Activated naive CD8-positive, alpha-beta T cell treated with anti-CD3 and anti-CD28 coated beads, Interleukin-2, amount 50 U/mL, for 16 hours (primary cell): ENCODE results near the gene KMT2D.

Experiments used
- DNase-seq: peaks from one replicate; pipeline ENCODE4 v3.0.0-alpha.2; 2020; ENCODE audit warnings: low read depth, low spot score

Gene KMT2D

GRCh38 chr12:49033611-49034285 is 26.8 kb downstream of the KMT2D start:
- no peak for DNase-seq

DNA sequence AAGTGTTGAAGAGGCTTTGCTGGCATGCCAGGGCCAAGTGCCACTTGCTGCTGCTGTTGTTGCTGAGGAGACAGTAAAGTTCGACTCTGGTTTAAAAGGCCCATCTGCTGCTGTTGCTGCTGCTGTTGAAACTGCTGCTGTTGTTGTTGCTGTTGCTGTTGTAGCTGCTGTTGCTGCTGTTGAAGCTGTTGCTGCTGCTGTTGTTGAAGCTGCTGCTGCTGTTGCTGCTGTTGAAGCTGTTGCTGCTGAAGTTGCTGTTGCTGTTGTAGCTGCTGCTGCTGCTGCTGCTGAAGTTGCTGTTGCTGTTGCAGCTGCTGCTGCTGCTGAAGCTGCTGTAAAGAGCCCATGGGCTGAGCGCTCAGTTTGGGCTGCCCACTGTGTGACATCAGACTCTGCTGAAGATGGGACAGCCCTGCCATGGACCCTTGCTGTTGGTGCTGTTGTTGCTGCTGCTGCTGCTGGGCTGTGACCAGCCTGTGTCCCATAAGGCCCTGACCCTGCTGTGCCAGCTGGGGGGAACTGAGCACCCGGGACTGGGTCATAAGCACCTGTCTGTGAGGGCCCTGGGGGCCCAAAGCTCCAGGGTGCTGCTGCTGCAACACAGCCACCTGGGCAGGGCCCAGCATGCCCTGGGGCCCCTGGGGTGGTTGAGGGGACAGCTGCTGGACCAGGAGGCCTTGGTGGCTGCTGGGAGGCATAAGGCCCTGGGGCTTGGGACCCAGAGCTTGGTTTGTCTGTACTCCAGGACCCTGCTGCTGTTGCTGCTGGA is 27.7 kb downstream of the KMT2D start:
- no peak for DNase-seq

DNA sequence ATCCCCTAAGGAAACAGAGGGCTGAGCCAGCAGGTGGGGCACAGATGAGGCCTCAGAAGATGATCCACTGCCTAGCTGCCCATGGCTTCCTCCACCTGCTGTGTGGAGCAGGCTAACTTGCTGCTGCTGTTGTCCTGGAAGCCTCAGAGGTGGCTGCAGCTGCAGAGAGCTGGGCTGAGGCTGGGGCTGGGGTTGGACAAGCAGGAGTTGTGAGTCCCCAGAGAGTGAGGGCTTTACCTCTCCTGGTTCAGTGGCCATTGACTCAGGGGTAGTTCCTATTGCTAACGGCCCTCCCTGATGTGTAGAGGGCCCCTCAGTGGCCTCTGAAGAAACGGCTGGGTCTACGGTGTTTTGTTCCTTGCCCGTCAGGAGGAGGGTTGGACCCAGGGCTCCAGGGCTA is 28.3 kb downstream of the KMT2D start:
- DNase-seq = no peak

DNA sequence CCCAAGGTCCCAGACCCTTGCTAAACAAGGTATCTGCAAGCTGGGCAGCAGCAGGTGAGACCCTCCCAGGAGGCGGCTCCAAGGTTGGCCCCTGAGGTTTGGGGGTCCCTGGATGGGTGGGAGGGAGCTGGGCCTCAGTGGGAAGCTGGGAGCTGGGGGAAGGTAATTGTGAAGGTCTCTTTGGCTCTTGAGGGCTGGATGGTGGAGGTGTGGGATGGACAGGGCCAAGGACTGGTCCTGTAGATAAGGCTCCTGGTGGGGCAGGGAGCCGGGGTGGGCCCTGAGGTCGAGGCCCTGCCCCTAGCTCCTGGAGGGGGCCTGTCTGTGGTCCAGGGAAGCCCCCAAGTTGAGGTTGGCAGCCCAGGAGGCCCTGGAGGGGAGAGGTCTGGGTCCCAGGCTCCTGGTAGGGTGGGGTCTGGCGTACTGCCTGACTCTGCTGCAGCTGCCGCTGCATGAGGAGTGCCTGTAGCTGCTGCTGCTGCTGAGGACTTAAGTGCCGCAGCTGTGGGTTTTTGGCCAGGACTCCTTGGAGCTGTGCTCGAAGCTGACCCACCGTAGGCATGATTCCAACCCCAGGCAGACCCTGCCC is 28.9 kb downstream of the KMT2D start:
- no peak for DNase-seq

- DNase-seq = no peak
These were observed 29.7 kb downstream of the KMT2D start for GRCh38 chr12:49030714-49031572.

DNA sequence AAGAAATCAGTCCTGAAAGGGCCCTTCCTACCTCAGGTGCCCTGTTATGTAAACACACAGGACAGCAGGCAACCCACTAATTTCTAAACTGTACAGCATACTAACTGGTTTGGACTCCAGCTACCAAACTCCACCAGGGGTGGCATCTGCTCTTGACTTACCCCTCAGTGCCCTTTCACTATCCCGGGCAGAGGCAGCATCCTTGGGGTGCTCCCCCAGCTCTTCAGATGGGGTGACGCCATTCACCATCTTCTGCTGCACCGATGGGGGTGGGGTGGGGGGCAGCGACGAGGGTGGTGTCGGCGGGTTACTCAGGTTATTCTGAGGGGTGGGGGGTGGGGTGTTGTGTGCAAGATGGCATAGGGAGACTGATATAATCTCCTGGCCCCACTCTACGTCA is 30.5 kb downstream of the KMT2D start:
- DNase-seq = no peak

DNA sequence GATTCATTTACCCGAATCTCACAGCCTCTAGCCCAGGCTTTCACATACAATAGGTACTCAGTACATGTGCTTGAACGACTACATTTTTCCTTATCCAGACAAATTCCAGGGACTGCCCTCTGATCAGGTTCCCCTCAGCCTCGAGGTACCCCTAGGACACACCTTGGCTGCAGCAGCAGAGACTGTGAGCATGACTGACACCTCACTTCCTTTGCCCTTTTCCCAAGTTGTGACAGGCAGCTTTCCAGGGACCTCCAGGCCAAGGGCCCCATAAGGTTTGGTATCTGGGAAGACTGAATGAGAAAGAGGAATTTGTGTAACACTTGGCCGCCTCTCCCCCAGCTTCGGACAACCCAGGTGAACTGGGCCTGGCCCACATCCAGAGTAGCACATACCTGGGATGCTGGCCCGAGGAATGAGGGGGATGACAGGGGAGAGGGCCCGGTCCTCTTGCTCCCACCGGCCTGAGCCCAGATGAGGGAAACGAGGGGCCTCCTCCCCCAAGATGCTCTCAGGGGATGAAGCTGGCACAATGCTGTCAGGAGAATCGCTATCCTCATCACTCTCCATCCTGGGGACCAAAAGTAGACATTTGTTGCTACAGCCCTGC is 31.8 kb downstream of the KMT2D start:
- DNase-seq = no peak

- DNase-seq = no peak
These were observed 32.6 kb downstream of the KMT2D start for GRCh38 chr12:49027846-49028555.

DNA sequence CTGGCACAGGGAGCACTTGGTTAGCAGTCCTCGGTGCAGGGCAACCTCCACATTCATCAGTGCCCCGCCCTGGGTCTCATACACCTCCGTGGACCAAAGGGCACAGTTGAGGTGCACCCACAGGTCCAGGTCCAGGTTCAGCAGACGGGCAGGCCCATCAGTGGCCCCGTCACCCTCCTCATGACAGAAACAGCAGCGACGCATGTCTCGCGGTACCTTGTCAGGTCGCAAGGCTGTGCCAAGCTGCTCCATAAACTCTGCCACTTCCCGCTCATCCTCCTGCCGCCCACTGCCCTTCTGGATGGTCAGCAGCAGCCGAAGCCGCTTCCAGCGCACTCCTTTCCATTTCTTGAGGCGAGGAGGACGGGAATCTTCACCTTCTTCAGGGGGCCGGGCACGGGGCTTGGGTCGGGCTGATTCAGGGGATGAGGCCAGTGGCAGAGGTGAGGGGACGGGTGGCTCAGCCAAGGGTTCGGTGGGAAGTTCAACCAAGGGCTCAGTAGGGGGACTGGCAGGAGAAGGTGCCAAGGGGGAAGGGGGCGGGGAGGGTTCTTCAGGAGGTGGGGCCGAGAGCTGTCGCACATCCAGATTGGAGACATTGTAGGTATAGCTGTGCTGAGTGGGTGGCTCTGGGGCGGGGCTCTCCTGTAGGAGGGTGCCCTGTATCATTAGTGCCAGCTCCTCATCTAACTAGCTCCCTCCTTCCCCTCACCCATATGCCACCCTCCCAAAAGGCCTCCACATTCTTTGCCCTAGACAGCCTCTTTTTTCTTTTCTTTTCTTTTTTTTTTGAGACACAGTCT is 33.7 kb downstream of the KMT2D start:
- no peak for DNase-seq

GRCh38 chr12:49026101-49026500 is 34.5 kb downstream of the KMT2D start:
- DNase-seq = no peak

DNA sequence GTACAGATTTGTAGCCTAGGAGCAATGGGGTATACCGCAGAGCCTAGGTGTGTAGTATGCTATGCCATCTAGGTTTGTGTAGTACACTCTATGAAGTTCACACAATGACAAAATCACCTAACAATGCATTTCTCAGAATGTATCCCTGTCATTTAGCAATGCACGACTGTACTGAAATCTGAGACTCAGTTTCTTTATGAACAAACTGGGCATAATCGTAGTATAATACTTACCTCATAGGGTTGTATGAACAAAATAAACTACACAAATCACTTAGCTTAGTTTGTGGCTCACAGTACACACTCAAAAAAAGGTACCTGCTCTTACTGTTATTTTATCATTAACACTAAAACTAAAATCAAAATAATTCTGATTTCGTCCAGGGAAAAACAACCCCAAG is 35.1 kb downstream of the KMT2D start:
- DNase-seq = no peak

DNA sequence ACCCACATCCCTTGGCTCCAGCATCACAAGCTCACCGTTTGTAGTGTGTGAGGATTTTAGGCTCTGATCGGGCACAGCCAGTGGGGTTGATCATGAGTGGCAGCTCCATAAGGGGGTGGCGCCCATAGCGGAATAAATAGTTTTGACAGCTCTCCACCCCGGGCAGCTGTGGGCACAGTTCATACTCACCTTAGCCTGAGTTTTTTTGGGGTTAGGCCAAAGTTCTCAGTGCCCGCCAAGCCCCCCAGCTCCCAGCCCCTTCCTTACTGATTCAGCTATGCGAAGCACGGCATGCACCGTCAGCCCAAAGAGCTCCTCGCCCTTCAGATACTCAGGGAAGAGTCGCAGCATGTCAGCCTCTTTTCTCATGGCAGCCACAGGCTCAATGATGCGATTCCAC is 36.1 kb downstream of the KMT2D start:
- DNase-seq = no peak

DNA sequence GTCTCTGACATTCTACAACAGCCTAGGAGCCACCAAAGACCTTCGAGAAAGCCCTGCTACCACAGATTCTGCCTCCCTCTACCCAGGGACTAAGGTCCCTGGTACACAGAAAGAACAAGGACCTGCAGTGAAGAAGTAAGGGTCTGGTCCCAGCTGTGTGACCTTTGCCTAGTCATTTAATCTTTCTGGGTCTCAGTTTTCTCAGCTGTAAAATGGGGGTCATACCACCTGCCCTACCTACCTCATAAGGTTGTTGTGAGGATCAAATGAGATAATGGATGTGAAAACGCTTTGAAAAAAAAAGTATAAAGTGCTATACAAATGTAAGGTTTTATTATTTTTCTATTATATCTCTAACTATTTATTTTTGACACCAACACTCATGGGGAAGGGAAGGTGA is 36.8 kb downstream of the KMT2D start:
- no peak for DNase-seq

- DNase-seq = no peak
These were observed 37.9 kb downstream of the KMT2D start for GRCh38 chr12:49022558-49023178.

DNA sequence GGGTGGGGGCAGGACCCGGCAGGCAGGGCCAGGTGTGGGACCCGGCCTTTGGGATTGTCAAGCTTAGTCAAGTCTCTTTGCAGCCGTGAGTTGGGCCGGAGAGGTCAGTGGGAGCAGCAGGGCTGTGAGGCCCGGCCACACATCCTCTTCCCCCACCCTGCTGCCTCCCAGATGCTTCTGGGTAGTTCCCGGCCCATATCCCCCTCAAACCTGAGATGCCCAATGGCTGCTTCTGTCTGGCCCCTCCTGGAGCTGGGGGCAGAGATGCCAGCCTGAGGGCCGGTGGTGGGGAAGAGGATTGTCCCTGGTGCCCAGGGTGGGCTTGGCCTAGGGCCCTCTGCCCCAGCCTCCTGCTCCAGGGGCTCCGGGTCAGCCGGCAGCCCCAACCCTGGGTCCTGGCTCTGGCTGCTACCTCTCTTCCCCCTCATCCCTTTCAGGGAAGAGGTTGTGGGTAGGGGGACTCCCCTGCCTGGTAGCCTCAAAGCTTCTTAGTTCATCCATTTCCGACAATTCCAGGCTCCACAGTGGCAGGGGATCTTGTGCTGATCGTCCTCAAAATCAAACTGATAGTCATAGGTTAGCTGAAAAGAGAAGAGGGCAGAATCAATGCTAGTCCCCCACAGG is 39.2 kb downstream of the KMT2D start:
- DNase-seq = no peak

DNA sequence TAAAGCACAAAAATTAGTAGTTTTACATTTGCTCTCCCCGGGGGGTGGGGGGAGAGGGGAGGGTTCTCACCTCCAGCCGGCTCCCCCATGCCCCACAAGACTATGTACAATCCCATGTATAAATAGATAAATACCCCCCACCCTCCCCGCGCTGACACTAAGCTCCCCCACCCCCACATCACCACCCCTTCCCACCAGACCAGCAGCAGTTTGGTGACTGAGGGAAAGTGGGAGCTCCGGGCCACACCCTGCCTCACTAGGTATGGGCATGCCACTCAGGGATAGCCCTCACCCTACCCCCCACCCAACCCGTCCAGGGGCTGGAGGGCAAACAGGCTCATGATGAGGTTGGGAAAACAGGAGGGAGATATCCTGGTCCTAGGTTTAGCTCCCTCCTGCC is 40.2 kb downstream of the KMT2D start:
- DNase-seq = no peak

GRCh38 chr12:49019443-49020324 is 40.9 kb downstream of the KMT2D start:
- no peak for DNase-seq

GRCh38 chr12:49019120-49019430 is 41.5 kb downstream of the KMT2D start:
- DNase-seq = no peak
